Activated T-helper 2 cell treated with anti-CD3 and anti-CD28 coated beads, Interferon-gamma antibody, Interleukin-2, Interleukin-4, amounts not matched to agents 10 μg/mL and 5 μg/mL and 100 μg/mL, durations not matched to agents 14 hours and 24 hours and 36 hours (primary cell): ENCODE results near the gene SASS6. TPM values are rescaled to one million over a fixed set of nuclear protein-coding genes. Genes with fewer than 3 reads are reported as not detected.

Experiments
- DNase-seq: peaks from one replicate; pipeline ENCODE4 v3.0.0; 2021; ENCODE audit warnings: low spot score
- H3K27ac Mint-ChIP-seq: one replicate; pipeline ENCODE4 v1.8.0; 2021; ENCODE audit warnings: mixed read lengths
- H3K27me3 Mint-ChIP-seq: one replicate; pipeline ENCODE4 v1.8.0; 2021; ENCODE audit warnings: low read depth, mixed read lengths
- H3K36me3 Mint-ChIP-seq: one replicate; pipeline ENCODE4 v1.8.0; 2021; ENCODE audit warnings: low read depth, mixed read lengths
- H3K4me1 Mint-ChIP-seq: one replicate; pipeline ENCODE4 v1.8.0; 2021; ENCODE audit warnings: low read depth, mixed read lengths
- H3K4me3 Mint-ChIP-seq: one replicate; pipeline ENCODE4 v1.8.0; 2021; ENCODE audit warnings: low read depth, mild to moderate bottlenecking, moderate library complexity, mixed read lengths
- H3K9me3 Mint-ChIP-seq: one replicate; pipeline ENCODE4 v1.8.0; 2021; ENCODE audit warnings: mixed read lengths
- intact Hi-C: fragments of 100-400 bp; cut with micrococcal nuclease; formaldehyde crosslinking; loops from one replicate; pipeline ENCODE4 v1.15.1; 2023
- total RNA-seq: library from RNA; stranded (reverse); gene quantifications from 2 replicates; pipeline ENCODE4 v1.2.3, GENCODE V29; 2022

Gene SASS6
- total RNA-seq, 1 donor from 2014 or later, result 15.2 TPM

GRCh38 chr1:100035214-100035613, 97.5 kb downstream of the SASS6 start:
- DNase-seq, result no peak
- Mint-ChIP-seq H3K27ac (no peak overlapping the region), H3K36me3 (peaks cover 45% of the 10 kb centered on the region), H3K27me3 (no peaks in the 10 kb centered on the region), H3K4me3 (no peak overlapping the region), H3K9me3 (no peaks in the 10 kb centered on the region), H3K4me1 (peaks cover 33% of the 10 kb centered on the region)
- intact Hi-C loops, result loop anchor here (5.0 to 10.0 kb wide), 3 partner anchors 180 to 862 kb away; partner anchors contain the start of genes AGL and SLC30A7

- no peak overlapping the region for H3K4me3 Mint-ChIP-seq
- H3K4me1 Mint-ChIP-seq, result peaks cover 28% of the 10 kb centered on the region
- no peaks in the 10 kb centered on the region for H3K9me3 Mint-ChIP-seq
- no peaks in the 10 kb centered on the region for H3K27me3 Mint-ChIP-seq
- intact Hi-C loops, result loop anchor here (1.0 to 10.0 kb wide), 2 partner anchors 180 to 225 kb away; partner anchors contain the start of gene AGL
- DNase-seq, result no peak
- no peak overlapping the region for H3K27ac Mint-ChIP-seq
- peaks cover 38% of the 10 kb centered on the region for H3K36me3 Mint-ChIP-seq
These were observed 98.3 kb downstream of the SASS6 start for GRCh38 chr1:100034470-100034869.

Other genes with a start within 250 kb of the SASS6 start
- 15.0 and 15.9 TPM in 2 replicates for gene SLC35A3, start 162.9 kb downstream of the SASS6 start, total RNA-seq
- 20.2 and 24.6 TPM in 2 replicates for gene TRMT13, start 233 bp upstream of the SASS6 start, total RNA-seq
- gene LRRC39, start 45.3 kb upstream of the SASS6 start, total RNA-seq, result 0.43 and 0.74 TPM in 2 replicates
- gene DBT, start 116.9 kb upstream of the SASS6 start, total RNA-seq, result 10.4 and 10.7 TPM in 2 replicates
- 53.4 and 55.7 TPM in 2 replicates for gene RTCA, start 133.3 kb upstream of the SASS6 start, total RNA-seq
- gene CDC14A, start 219.6 kb upstream of the SASS6 start, total RNA-seq, result 10.3 and 11.0 TPM in 2 replicates